Measurements from ENCODE around the gene B3GNT9.

The B3GNT9 gene

DNA sequence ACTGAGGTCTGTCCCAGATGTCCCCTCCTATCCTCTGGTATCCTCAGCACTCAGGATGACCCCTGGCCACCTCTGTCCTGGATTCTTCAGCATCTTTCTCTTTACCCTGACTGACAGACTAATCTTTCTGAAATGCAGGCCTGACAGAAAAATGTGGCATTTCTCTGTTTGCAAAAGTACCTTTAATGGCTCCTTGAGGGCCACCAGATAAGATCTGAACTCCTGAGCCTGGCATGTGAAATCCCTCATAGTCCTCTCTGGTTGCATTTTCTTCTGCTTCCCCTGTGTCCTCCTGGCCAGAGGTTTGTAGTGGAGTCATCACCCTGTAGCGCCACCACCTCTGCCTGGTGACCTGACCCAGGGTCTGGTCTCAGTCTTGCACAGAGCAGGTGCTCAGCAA, 46.1 kb upstream of the B3GNT9 start:
- DNase-seq (ENCODE audit: low read depth), result no peak
- no peak overlapping the region for H3K4me3 ChIP-seq (replicated peaks; ENCODE audit: low read depth, low read length)
- no peak for TF ChIP-seq CTCF (IDR thresholded peaks at IDR 0.05; ENCODE audit: low read length, missing control alignments)

GRCh38 chr16:67195676-67196075, 44.9 kb upstream of the B3GNT9 start:
- no peak overlapping the region for H3K4me3 ChIP-seq (replicated peaks; ENCODE audit: low read depth, low read length)
- TF ChIP-seq CTCF (IDR thresholded peaks at IDR 0.05; ENCODE audit: low read length, missing control alignments), result no peak
- no peak for DNase-seq (ENCODE audit: low read depth)

- TF ChIP-seq CTCF (IDR thresholded peaks at IDR 0.05; ENCODE audit: low read length, missing control alignments), result no peak
- no peak overlapping the region for H3K4me3 ChIP-seq (replicated peaks; ENCODE audit: low read depth, low read length)
- no peak for DNase-seq (ENCODE audit: low read depth)
Measured at GRCh38 chr16:67194260-67194659, 43.5 kb upstream of the B3GNT9 start.

GRCh38 chr16:67193536-67193935, 42.7 kb upstream of the B3GNT9 start:
- no peak for TF ChIP-seq CTCF (IDR thresholded peaks at IDR 0.05; ENCODE audit: low read length, missing control alignments)
- peak overlapping the region; percentile 97 for H3K4me3 ChIP-seq (replicated peaks; ENCODE audit: low read depth, low read length)
- DNase-seq (ENCODE audit: low read depth), result no peak

GRCh38 chr16:67192781-67193361, 42.1 kb upstream of the B3GNT9 start:
- no peak for DNase-seq (ENCODE audit: low read depth)
- TF ChIP-seq CTCF (IDR thresholded peaks at IDR 0.05; ENCODE audit: low read length, missing control alignments), result no peak
- peak overlapping the region; percentile 97 for H3K4me3 ChIP-seq (replicated peaks; ENCODE audit: low read depth, low read length)

- H3K4me3 ChIP-seq (replicated peaks; ENCODE audit: low read depth, low read length), result peak within 1 kb of the TSS; percentile 97
- no peak for TF ChIP-seq CTCF (IDR thresholded peaks at IDR 0.05; ENCODE audit: low read length, missing control alignments)
- peak; percentile 93 for DNase-seq (ENCODE audit: low read depth)
Measured at GRCh38 chr16:67191995-67192681, 41.3 kb upstream of the B3GNT9 start, which contains the start of gene E2F4. Gene E2F4, plus strand, starts transcription at chr16:67192155. Its CDS starts 73 bp downstream, at chr16:67192228.

Measured in fibroblast of pulmonary artery (primary cell).